ENCODE results near the gene NUMBL. TPM values are rescaled to one million over a fixed set of nuclear protein-coding genes. Genes with fewer than 3 reads are reported as not detected.

Gene NUMBL
- total and polyA plus RNA-seq, 8 donors, result 10.1 to 254 (median 18.7) TPM

DNA sequence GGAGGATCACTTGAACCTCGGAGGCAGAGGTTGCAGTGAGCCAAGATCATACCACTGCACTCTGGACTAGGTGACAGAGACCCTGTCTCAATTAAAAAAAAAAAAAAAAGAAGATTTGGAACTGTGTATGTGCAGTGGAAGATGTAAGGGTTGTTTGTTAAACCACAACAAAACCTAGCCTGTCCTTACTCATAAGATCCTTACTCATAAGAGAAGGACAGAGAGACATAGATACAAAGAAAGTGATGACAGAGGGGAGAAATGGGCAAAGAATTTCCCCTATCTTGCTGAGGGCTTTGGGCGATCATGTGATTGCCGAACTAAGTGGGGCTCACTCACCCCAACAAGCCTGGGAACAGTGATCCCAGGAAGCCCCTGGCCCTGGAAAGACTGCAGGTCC lies 34.4 kb upstream of the NUMBL start:
- no peak for TF ChIP-seq POLR2AphosphoS5 (IDR thresholded peaks at IDR 0.05)
- TF ChIP-seq, protein P1, sequence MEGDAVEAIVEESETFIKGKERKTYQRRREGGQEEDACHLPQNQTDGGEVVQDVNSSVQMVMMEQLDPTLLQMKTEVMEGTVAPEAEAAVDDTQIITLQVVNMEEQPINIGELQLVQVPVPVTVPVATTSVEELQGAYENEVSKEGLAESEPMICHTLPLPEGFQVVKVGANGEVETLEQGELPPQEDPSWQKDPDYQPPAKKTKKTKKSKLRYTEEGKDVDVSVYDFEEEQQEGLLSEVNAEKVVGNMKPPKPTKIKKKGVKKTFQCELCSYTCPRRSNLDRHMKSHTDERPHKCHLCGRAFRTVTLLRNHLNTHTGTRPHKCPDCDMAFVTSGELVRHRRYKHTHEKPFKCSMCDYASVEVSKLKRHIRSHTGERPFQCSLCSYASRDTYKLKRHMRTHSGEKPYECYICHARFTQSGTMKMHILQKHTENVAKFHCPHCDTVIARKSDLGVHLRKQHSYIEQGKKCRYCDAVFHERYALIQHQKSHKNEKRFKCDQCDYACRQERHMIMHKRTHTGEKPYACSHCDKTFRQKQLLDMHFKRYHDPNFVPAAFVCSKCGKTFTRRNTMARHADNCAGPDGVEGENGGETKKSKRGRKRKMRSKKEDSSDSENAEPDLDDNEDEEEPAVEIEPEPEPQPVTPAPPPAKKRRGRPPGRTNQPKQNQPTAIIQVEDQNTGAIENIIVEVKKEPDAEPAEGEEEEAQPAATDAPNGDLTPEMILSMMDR (IDR thresholded peaks at IDR 0.05), result no peak
- TF ChIP-seq EP300 (IDR thresholded peaks at IDR 0.05), result no peak
- no peak for TF ChIP-seq POLR2A (IDR thresholded peaks at IDR 0.05)
- Histone ChIP-seq H3K36me3 (peaks cover 58 to 83% (median 71%) of the 10 kb centered on the region in 4 donors), H3K9me3 (no peaks in the 10 kb centered on the region), H3K4me3 (no peak overlapping the region), H3K27ac (no peak overlapping the region), H3K27me3 (no peaks in the 10 kb centered on the region), H3K4me1 (peaks cover 25 to 56% (median 44%) of the 10 kb centered on the region in 4 donors)
- intact Hi-C loops (cut with DNase I; ENCODE audit: low total_unique reads), result no loop called here
- DNase-seq, result no peak
- WGBS, 5 donors, result 83 to 96% (median 92%) methylated on average over 3 of the region's 3 CpGs

DNA sequence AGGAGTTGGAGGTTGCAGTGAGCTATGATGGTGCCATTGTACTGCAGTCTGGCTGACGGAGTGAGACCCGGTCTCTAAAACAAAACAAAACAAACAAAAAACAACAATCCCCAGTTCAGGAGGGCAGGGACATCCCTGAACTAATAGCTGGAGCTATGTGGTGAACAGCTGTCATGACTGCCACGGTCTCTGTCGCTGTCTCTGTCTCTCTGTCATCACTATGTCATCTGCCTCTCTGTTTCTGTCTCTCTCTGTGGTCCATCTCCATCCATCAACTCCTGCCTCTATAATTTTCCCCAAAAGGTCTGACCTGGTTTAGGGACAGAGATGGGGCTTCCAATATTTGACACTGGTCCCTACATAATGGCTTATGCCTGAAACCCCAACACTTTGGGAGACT lies 33.9 kb upstream of the NUMBL start:
- Histone ChIP-seq H3K27ac (peak overlapping the region in 1 of 5 donors; percentile 8), H3K4me1 (peaks cover 30 to 61% (median 49%) of the 10 kb centered on the region in 4 donors), H3K9me3 (no peaks in the 10 kb centered on the region), H3K36me3 (peaks cover 53 to 78% (median 65%) of the 10 kb centered on the region in 4 donors), H3K4me3 (peak overlapping the region in 1 of 4 donors; percentile 83), H3K27me3 (no peaks in the 10 kb centered on the region)
- intact Hi-C loops (cut with DNase I; ENCODE audit: low total_unique reads), result no loop called here
- WGBS, 5 donors, result 86 to 96% (median 93%) methylated on average over 4 of the region's 4 CpGs
- no peak for DNase-seq
- TF ChIP-seq, protein P1 (IDR thresholded peaks at IDR 0.05), result no peak
- TF ChIP-seq POLR2AphosphoS5 (IDR thresholded peaks at IDR 0.05) (no peak), POLR2A (IDR thresholded peaks at IDR 0.05) (no peak), EP300 (IDR thresholded peaks at IDR 0.05) (no peak)

DNA sequence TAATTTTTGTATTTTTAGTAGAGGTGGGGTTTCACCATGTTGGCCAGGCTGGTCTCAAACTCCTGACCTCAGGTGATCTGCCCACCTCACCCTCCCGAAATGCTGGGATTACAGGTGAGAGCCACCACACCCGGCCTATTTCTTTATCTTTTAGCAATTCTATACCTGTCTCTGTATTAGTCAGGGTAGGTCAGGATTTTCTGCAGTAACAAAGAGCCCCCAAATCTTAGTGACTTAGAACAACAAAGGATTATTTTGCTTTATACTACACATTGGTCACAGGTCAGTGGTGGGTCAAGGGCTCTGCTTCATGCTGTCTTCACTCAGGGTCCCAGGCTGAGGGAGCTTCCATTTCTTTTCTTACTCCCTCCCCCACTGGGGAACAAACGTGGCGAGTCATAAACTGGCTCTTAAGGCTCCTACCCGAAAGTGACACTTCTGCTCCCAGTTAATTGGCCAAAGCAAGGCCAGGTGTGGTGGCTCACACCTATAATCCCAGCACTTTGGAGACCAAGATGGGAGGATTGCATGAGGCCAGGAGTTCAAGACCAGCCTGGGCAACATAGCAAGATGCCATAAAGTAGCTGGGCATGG lies 33.3 kb upstream of the NUMBL start:
- 88 to 97% (median 94%) methylated on average over 5 of the region's 5 CpGs for WGBS, 5 donors
- peaks cover 48 to 73% (median 60%) of the 10 kb centered on the region in 4 donors for H3K36me3 ChIP-seq

DNA sequence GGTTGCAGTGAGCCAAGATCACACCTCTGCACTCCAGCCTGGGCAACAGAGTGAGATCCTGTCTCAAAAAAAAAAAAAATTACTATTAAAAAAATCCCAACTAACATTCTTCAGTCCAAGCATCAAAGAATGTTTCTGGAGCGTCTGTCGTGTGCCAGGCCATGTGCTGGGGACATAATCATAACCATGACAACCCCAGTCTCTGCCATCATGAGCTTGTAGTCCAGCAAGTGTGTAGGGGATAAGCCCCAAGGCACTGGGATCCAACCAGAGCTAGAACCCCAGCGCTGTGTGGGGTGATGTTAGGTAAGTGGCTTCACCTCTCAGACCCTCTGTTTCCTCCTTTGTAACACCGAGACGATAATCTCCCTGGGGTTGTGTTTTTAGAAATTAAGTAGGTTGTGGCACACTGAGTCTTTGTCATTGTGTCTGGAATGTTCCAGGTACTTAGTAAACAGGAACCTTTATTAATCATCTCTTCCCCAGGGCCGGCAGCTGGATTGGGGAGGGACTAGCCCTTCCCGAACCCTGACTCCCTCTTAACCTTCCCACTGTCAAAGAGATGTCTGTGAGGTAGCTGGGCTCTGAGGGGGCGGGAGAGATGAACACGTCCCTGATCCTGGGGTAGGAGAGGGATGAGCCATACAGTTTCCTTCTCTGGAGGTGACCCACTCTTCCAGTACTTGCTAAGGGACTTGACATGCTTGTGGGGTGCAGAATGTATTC lies 31.6 kb upstream of the NUMBL start:
- 59 to 71% (median 65%) methylated on average over 9 of the region's 9 CpGs for WGBS, 5 donors
- H3K27me3 ChIP-seq, result no peaks in the 10 kb centered on the region
- no peak for DNase-seq
- H3K36me3 ChIP-seq, result peaks cover 32 to 56% (median 43%) of the 10 kb centered on the region in 4 donors
- H3K4me1 ChIP-seq, result peaks cover 30 to 79% (median 57%) of the 10 kb centered on the region in 4 donors
- H3K9me3 ChIP-seq, result no peaks in the 10 kb centered on the region
- intact Hi-C loops (cut with DNase I; ENCODE audit: low total_unique reads), result no loop called here
- peak in 1 of 3 donors; percentile 7 for TF ChIP-seq POLR2AphosphoS5 (IDR thresholded peaks at IDR 0.05)
- TF ChIP-seq, protein P1 (IDR thresholded peaks at IDR 0.05), result no peak
- TF ChIP-seq EP300 (IDR thresholded peaks at IDR 0.05), result no peak
- no peak for TF ChIP-seq POLR2A (IDR thresholded peaks at IDR 0.05)
- peak overlapping the region in 3 of 4 donors; percentile 10 to 83 (median 75) for H3K4me3 ChIP-seq
- H3K27ac ChIP-seq, result peak overlapping the region in 4 of 5 donors; percentile 98 to 100 (median 99)

More for the DNA sequence above, 33.3 kb upstream of the NUMBL start:
- Histone ChIP-seq H3K27ac (no peak overlapping the region), H3K27me3 (no peaks in the 10 kb centered on the region), H3K4me3 (peak overlapping the region in 1 of 4 donors; percentile 83), H3K4me1 (peaks cover 30 to 67% (median 52%) of the 10 kb centered on the region in 4 donors), H3K9me3 (no peaks in the 10 kb centered on the region)
- intact Hi-C loops (cut with DNase I; ENCODE audit: low total_unique reads), result no loop called here
- no peak for DNase-seq
- TF ChIP-seq, protein P1 (IDR thresholded peaks at IDR 0.05), result no peak
- TF ChIP-seq POLR2A (IDR thresholded peaks at IDR 0.05) (no peak), EP300 (IDR thresholded peaks at IDR 0.05) (no peak), POLR2AphosphoS5 (IDR thresholded peaks at IDR 0.05) (no peak)
